Heart left ventricle (tissue), 16 donors: ENCODE data around the gene CSNK2A3. TPM values are rescaled to one million over a fixed set of nuclear protein-coding genes. Genes with fewer than 3 reads are reported as not detected.

Experiments
- ATAC-seq, 4 donors: fragments of 200-7000 bp; cut with Tn5 transposase; one replicate each; pipeline ENCODE4 v1.9.1; 2020 to 2022; ENCODE audit warnings: moderate library complexity in 4 of 4, mild to moderate bottlenecking in 3 of 4, moderate number of reproducible peaks in 1 of 4
- DNase-seq, 5 donors: peaks; one replicate each; pipeline ENCODE4 v3.0.0-alpha.2; 2020
- H3K27ac ChIP-seq, 12 donors: fragments of 200-600 bp; sonication (generic) in 4 of 12; one replicate each; pipeline versions ENCODE4 v1.5.0 to v1.8.0; 2016 to 2022; ENCODE audit warnings: mild to moderate bottlenecking in 2 of 12
- H3K27me3 ChIP-seq, 9 donors: fragments of 200-600 bp; sonication (generic) in 2 of 9; one replicate each; pipeline versions ENCODE4 v1.5.1 to v1.8.0; 2016 to 2022; ENCODE audit warnings: mild to moderate bottlenecking in 3 of 9
- H3K36me3 ChIP-seq, 9 donors: fragments of 200-600 bp; sonication (generic) in 2 of 9; one replicate each; pipeline versions ENCODE4 v1.5.0 to v1.8.0; 2018 to 2022; ENCODE audit warnings: mild to moderate bottlenecking in 2 of 9
- H3K4me1 ChIP-seq, 12 donors: fragments of 200-600 bp; sonication (generic) in 4 of 12; one replicate each; pipeline versions ENCODE4 v1.5.0 to v1.8.0; 2016 to 2022; ENCODE audit warnings: mild to moderate bottlenecking in 3 of 12
- H3K4me3 ChIP-seq, 12 donors: fragments of 200-600 bp; sonication (generic) in 4 of 12; one replicate each; pipeline versions ENCODE4 v1.5.0 to v1.8.0; 2017 to 2022; ENCODE audit warnings: mild to moderate bottlenecking in 9 of 12, moderate library complexity in 4 of 12
- H3K9me3 ChIP-seq, 12 donors: fragments of 200-600 bp; sonication (generic) in 4 of 12; one replicate each; pipeline versions ENCODE4 v1.5.0 to v1.8.0; 2016 to 2022; ENCODE audit warnings: mild to moderate bottlenecking in 1 of 12
- CTCF ChIP-seq, 12 donors: fragments of 200-600 bp; sonication (generic) in 4 of 12; IDR thresholded peaks; one replicate each; pipeline versions ENCODE4 v1.5.0 to v1.8.0; 2018 to 2022; ENCODE audit warnings: antibody characterized with exemption in 12 of 12, mild to moderate bottlenecking in 5 of 12
- POLR2A ChIP-seq, 2 donors: fragments of 450-650 bp; IDR thresholded peaks; one replicate each; pipeline ENCODE4 v1.6.1; 2017; ENCODE audit warnings: antibody characterized with exemption in 2 of 2, mild to moderate bottlenecking in 2 of 2, moderate library complexity in 2 of 2
- WGBS, 4 donors: extraction: QIAGEN DNeasy Blood & Tissue Kit in 2 of 4; methylation state at CpG; one replicate each; pipeline versions ENCODE4 v1.1.5 to v1.1.7; 2013 to 2018; 5-methylcytosine and 5-hydroxymethylcytosine counted together
- intact Hi-C, 10 donors: fragments of 100-400 bp; cut with DNase I; formaldehyde crosslinking; loops; one replicate each; pipeline versions ENCODE4 v1.11.1 to v1.14.2; 2022
- polyA plus RNA-seq, 2 donors: library from polyadenylated mRNA; stranded (reverse); fragments of 200-250 nt; gene quantifications; one replicate each; pipeline ENCODE4 v1.2.3, GENCODE V29; 2013
- total RNA-seq, 9 donors: library from RNA; depleted of rRNA in 2 of 9; stranded (reverse); fragments of >200 nt in 2 of 9; fragmentation: NEBNext Ultra II Directional in 3 of 9; extraction: Animal tissue kit (Norgen Biotek cat#: 25700) in 3 of 9; gene quantifications; one replicate each; pipeline versions ENCODE4 v1.1.0 to v1.2.4, GENCODE V29; 2016 to 2023
- donor health status: ischemic (EF 13 %, LVEDD 7.1; RV severe dilation, severe dysfunction).
- donor health status: healthy with polysubstance abuse.
- donor health status: DM: no; HTN: yes; CAD: no.
- donor health status: DM: no; HTN: no; CAD: no.
- donor health status: ischemic (EF 25% LVEDD 6.9; RV normal size, moderate dysfunction).
- donor health status: ischemic (EF 25% LVEDD 5.7; RV mildly dilated, moderate dysfunction).
- donor health status: healthy.
- donor health status: DM: yes; HTN: yes; CAD: no.
- donor health status: ischemic (EF 35%, LVEDD 5.7; RV mildly dilated, moderate dysfunction).
- donor health status: nonischemic (EF 11% LVEDD 7.7; RV severe dilation, severe dysfunction).
- donor health status: DM: yes; HTN: yes; CAD: no.
- donor health status: PGD.
- donor health status: ischemic (EF 29% LVEDD 5.4; RV normal size, mild dysfunction).
- donor health status: nonischemic (EF 23%, LVEDD 6.1; RV moderate dilation, normal function).

Gene CSNK2A3
- total and polyA plus RNA-seq, 11 donors = 0.34 to 2.1 (median 1.3) TPM

GRCh38 chr11:11320825-11321224, 32.2 kb downstream of the CSNK2A3 start:
- H3K36me3 ChIP-seq = peaks cover 0 to 45% (median 4%) of the 10 kb centered on the region in 9 donors
- ATAC-seq = peak in 1 of 4 donors; percentile 36
- H3K27ac ChIP-seq = no peak overlapping the region

DNA sequence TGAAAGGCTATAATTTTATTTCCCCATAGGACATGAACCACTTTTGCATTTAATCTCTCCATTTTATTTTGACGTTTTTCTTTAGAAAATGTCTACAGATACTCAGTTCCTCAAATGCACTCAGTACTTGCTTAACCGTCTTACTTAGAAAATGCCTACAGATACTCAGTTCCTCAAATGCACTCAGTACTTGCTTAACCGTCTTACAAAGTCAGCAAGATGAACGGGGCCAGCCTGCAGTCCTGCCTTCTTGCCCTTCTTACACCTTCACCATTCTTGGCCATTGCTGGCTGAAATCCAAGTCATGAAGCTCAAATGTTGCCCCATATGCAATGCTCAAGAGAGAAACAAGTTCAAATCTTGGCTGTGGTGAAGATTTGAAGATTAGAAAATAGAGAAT, 34.1 kb downstream of the CSNK2A3 start:
- intact Hi-C loops = no loop called here
- H3K4me3 ChIP-seq = no peak overlapping the region
- TF ChIP-seq POLR2A (IDR thresholded peaks at IDR 0.05) (no peak), CTCF (IDR thresholded peaks at IDR 0.05) (no peak)
- no peak for ATAC-seq
- H3K36me3 ChIP-seq = peaks cover 0 to 26% (median 3%) of the 10 kb centered on the region in 9 donors
- no peak for DNase-seq
- WGBS, 4 donors = 84 to 92% (median 89%) methylated on average over 4 of the region's 4 CpGs
- no peak overlapping the region for H3K27ac ChIP-seq
- H3K27me3 ChIP-seq = no peaks in the 10 kb centered on the region
- H3K4me1 ChIP-seq = peaks cover 0 to 15% (median 8%) of the 10 kb centered on the region in 12 donors
- H3K9me3 ChIP-seq = peaks cover 0 to 14% (median 1%) of the 10 kb centered on the region in 12 donors

More at GRCh38 chr11:11320825-11321224, 32.2 kb downstream of the CSNK2A3 start:
- Histone ChIP-seq H3K4me1 (no peaks in the 10 kb centered on the region), H3K27me3 (no peaks in the 10 kb centered on the region), H3K9me3 (peaks cover 0 to 14% (median 1%) of the 10 kb centered on the region in 12 donors), H3K4me3 (no peak overlapping the region)
- intact Hi-C loops = no loop called here
- TF ChIP-seq CTCF (IDR thresholded peaks at IDR 0.05) (no peak), POLR2A (IDR thresholded peaks at IDR 0.05) (no peak)
- DNase-seq = no peak
- WGBS, 4 donors = 75 to 91% (median 84%) methylated on average over 2 of the region's 2 CpGs

DNA sequence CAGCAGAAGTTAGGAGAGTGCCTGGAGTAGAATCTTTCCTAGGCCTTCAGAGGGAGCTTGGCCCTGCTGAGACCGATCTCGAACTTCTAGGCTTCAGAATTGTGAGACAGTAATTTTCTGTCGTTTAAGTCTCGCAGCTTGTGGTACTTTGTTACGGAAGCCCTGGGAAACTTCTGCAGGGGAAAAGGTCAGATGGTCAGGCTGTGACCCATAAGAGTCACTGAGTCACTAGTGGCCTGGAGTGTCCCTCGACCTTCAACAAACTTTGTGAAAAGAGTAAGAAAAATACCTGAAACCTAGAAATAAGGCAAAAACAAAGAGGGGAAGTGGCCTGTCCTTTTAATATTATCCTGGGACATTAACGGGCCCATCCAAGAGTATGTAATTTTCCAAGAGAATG, 34.6 kb downstream of the CSNK2A3 start:
- ATAC-seq = no peak
- intact Hi-C loops = no loop called here

DNA sequence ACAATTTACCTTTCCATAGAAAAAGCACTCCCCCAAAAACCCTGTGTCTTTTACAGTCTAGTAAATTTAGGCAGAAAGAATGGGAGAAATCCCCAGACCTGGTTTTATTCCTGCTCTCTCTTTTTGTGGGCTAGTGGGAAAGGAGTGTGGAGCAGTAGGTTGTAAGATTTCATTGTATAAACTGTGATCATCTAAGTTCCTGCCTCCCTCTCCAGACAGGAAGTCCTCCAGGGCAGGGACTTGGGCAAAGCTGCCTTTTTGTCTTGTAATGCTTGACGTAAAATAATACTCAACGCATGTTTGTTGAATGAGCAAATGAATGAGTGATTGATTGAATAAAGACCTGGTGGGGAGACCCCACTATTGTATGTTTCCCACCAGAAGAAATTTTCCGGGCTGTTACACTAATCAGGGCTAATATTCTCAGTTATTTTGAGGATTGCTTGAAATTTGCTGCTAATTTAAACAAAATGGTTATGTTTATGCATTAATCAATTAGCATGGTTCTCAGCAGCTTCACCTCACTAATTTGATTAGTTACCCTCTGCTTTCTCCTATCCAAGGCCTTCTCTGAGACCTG, 36.3 kb downstream of the CSNK2A3 start:
- Histone ChIP-seq H3K9me3 (no peaks in the 10 kb centered on the region), H3K4me3 (no peak overlapping the region), H3K27me3 (no peaks in the 10 kb centered on the region), H3K4me1 (peaks cover 0 to 29% (median 15%) of the 10 kb centered on the region in 12 donors), H3K27ac (no peak overlapping the region), H3K36me3 (peaks cover 0 to 12% (median 0%) of the 10 kb centered on the region in 9 donors)
- ATAC-seq = no peak
- TF ChIP-seq POLR2A (IDR thresholded peaks at IDR 0.05) (no peak), CTCF (IDR thresholded peaks at IDR 0.05) (no peak)
- no peak for DNase-seq
- 81 to 94% (median 90%) methylated on average over 3 of the region's 3 CpGs for WGBS, 4 donors
- intact Hi-C loops = no loop called here

More for the DNA sequence above, 34.6 kb downstream of the CSNK2A3 start:
- peaks cover 0 to 20% (median 12%) of the 10 kb centered on the region in 12 donors for H3K4me1 ChIP-seq
- WGBS, 4 donors = 91 to 94% (median 93%) methylated on average over 7 of the region's 7 CpGs
- H3K27ac ChIP-seq = no peak overlapping the region
- H3K4me3 ChIP-seq = no peak overlapping the region
- peaks cover 0 to 21% (median 3%) of the 10 kb centered on the region in 9 donors for H3K36me3 ChIP-seq
- DNase-seq = no peak
- no peak for TF ChIP-seq POLR2A (IDR thresholded peaks at IDR 0.05)
- TF ChIP-seq CTCF (IDR thresholded peaks at IDR 0.05) = no peak
- peaks cover 0 to 13% (median under 1%) of the 10 kb centered on the region in 12 donors for H3K9me3 ChIP-seq
- H3K27me3 ChIP-seq = no peaks in the 10 kb centered on the region
